22Rv1 (cell line): Measurements from ENCODE around the gene PARD3B.
"Not testable (repeated sequence)": the region's sequence is repeated elsewhere in the genome, so short reads cannot be mapped to it uniquely, and the experiment has no call there.

Experiments used
- H3K27ac ChIP-seq: fragments of 450-650 bp; 2 replicates; pipeline ENCODE4 v1.5.1; 2017
- ZFX ChIP-seq: fragments of 450-650 bp; IDR thresholded peaks from 2 replicates; pipeline ENCODE4 v1.6.1; 2017; ENCODE audit warnings: antibody characterized with exemption, borderline replicate concordance
- TF ChIP-seq, protein P1 (sequence below): fragments of 450-650 bp; IDR thresholded peaks from 2 replicates; pipeline ENCODE4 v1.5.1; 2017; ENCODE audit warnings: mild to moderate bottlenecking

Gene PARD3B

GRCh38 chr2:204557604-204558003, 12.3 kb downstream of the PARD3B start:
- TF ChIP-seq, protein P1, sequence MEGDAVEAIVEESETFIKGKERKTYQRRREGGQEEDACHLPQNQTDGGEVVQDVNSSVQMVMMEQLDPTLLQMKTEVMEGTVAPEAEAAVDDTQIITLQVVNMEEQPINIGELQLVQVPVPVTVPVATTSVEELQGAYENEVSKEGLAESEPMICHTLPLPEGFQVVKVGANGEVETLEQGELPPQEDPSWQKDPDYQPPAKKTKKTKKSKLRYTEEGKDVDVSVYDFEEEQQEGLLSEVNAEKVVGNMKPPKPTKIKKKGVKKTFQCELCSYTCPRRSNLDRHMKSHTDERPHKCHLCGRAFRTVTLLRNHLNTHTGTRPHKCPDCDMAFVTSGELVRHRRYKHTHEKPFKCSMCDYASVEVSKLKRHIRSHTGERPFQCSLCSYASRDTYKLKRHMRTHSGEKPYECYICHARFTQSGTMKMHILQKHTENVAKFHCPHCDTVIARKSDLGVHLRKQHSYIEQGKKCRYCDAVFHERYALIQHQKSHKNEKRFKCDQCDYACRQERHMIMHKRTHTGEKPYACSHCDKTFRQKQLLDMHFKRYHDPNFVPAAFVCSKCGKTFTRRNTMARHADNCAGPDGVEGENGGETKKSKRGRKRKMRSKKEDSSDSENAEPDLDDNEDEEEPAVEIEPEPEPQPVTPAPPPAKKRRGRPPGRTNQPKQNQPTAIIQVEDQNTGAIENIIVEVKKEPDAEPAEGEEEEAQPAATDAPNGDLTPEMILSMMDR: no peak
- no peak for TF ChIP-seq ZFX
- H3K27ac ChIP-seq: no peak overlapping the region

DNA sequence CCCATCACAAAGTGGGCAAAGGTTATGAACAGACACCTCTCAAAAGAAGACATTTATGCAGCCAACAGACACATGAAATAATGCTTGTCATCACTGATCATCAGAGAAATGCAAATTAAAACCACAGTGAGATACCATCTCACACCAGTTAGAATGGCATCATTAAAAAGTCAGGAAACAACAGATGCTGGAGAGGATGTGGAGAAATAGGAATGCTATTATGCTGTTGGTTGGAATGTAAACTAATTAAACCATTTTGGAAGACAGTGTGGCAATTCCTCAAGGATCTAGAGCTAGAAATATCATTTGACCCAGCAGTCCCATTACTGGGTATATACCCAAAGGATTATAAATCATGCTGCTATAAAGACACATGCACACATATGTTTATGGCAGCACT, 14.1 kb downstream of the PARD3B start:
- not testable (repeated sequence) for H3K27ac ChIP-seq

DNA sequence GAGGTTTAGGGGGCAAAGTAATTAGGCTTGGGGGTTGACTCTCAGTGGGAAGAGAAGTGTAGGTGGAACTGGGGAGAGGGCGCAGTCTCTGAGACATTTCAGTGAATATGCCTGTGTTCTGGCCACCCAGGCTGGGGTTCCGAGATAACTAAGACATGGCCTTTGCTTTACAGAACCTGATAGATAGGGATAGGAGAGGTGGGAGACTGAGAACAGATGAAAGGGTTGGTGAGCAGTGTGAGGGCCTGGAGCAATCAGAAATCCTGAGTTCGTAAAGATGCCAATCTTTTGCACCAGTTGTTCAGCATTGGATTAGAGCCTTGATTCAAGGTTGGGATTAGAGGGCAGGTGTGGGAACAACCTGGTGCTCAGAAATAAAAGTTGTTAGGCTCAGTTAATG, 15.6 kb downstream of the PARD3B start:
- H3K27ac ChIP-seq: no peak overlapping the region
- TF ChIP-seq, protein P1: no peak
- TF ChIP-seq ZFX: no peak

GRCh38 chr2:204561771-204562170, 16.5 kb downstream of the PARD3B start:
- TF ChIP-seq ZFX: no peak
- TF ChIP-seq, protein P1: no peak
- no peak overlapping the region for H3K27ac ChIP-seq

- H3K27ac ChIP-seq: no peak overlapping the region
- TF ChIP-seq, protein P1: no peak
- no peak for TF ChIP-seq ZFX
Measured at GRCh38 chr2:204566439-204566838, 21.2 kb downstream of the PARD3B start.

- H3K27ac ChIP-seq: no peak overlapping the region
- TF ChIP-seq, protein P1: no peak
- TF ChIP-seq ZFX: no peak
Measured at GRCh38 chr2:204570421-204570820, 25.1 kb downstream of the PARD3B start.

DNA sequence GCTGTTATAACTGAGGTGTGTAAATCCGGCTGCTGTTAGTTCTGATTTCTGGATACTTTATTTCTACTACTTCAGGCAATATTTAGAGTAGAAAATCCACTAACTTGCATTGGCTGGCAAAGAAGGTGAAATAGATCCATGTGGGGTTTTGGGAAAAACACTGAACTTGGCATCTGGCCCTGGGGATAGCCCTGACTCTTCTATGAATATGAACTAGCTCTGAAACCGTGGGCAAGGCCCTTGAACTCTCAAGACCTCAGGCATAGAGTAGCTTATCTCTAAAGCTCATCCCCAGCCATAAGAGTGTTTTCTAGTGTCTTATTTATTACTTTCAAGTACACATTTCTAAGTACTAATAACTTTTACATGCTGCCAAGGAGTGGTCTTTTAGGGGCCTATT, 25.8 kb downstream of the PARD3B start:
- no peak overlapping the region for H3K27ac ChIP-seq
- TF ChIP-seq ZFX: no peak
- TF ChIP-seq, protein P1: no peak

GRCh38 chr2:204571911-204572310, 26.6 kb downstream of the PARD3B start:
- no peak overlapping the region for H3K27ac ChIP-seq
- TF ChIP-seq, protein P1: no peak
- TF ChIP-seq ZFX: no peak
